Measurements from ENCODE around the gene ZNF573. TPM values are rescaled to one million over a fixed set of nuclear protein-coding genes. Genes with fewer than 3 reads are reported as not detected.
A peak's percentile ranks its signal among the peaks of the same experiment; 100 is the strongest.

The ZNF573 gene
- total and polyA plus RNA-seq, 2 donors (not counting 1 experiment from before 2014, with no cell fraction given): 5.3 to 28.8 TPM

DNA sequence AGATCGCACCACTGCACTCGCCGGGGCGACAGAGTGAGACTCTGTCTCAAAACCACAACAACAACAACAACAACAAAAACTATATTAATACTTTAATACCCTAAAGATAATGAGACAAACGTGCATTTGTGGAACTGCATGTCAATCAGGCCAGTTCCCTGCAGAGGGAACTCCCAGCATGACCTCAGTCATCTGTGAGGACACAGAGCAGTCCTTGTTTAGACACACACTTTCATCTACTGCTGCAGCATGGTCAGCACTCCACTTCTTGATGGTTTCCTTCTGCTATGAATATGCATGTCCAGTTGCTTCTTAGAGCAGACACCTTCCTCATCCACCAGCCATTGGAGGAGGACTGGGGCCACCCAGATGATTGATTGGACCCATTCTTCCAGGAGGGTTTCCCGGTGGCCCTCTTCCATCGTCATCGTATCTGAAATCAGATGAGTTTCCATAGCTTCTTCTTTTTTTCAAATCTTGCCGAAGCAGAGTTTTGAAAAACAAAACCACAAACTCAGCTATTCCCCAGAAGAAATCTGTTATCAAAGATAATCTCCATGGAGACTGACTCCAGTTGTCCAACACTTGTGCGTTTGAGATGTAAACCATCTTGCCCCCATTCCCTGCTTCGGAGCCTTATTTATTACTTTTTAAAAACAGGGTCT, 86.3 kb downstream of the ZNF573 start:
- TF ChIP-seq EZH2 (IDR thresholded peaks at IDR 0.05; ENCODE audit: borderline replicate concordance, insufficient read depth, low read depth, low read length, poor library complexity, severe bottlenecking): no peak
- TF ChIP-seq, protein P1, sequence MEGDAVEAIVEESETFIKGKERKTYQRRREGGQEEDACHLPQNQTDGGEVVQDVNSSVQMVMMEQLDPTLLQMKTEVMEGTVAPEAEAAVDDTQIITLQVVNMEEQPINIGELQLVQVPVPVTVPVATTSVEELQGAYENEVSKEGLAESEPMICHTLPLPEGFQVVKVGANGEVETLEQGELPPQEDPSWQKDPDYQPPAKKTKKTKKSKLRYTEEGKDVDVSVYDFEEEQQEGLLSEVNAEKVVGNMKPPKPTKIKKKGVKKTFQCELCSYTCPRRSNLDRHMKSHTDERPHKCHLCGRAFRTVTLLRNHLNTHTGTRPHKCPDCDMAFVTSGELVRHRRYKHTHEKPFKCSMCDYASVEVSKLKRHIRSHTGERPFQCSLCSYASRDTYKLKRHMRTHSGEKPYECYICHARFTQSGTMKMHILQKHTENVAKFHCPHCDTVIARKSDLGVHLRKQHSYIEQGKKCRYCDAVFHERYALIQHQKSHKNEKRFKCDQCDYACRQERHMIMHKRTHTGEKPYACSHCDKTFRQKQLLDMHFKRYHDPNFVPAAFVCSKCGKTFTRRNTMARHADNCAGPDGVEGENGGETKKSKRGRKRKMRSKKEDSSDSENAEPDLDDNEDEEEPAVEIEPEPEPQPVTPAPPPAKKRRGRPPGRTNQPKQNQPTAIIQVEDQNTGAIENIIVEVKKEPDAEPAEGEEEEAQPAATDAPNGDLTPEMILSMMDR (IDR thresholded peaks at IDR 0.05): no peak
- Histone ChIP-seq H3K27me3 (replicated peaks in 1 of 4; ENCODE audit: control extremely low read depth in 1 of 4, control insufficient read depth in 3 of 4, insufficient read depth in 4 of 4, low read length in 3 of 4) (no peaks in the 10 kb centered on the region), H3K4me2 (replicated peaks; ENCODE audit: low read depth, low read length, poor library complexity, severe bottlenecking) (no peak overlapping the region), H4K20me1 (ENCODE audit: control insufficient read depth, insufficient read depth, low read length, poor library complexity, severe bottlenecking) (no peaks in the 10 kb centered on the region), H3K79me2 (ENCODE audit: control insufficient read depth, insufficient read depth, low read length) (no peaks in the 10 kb centered on the region), H3K9ac (ENCODE audit: low read length) (no peak overlapping the region), H3K27ac (ENCODE audit: low read length in 2 of 2) (no peak overlapping the region), H3K4me3 (ENCODE audit: control extremely low read depth in 1 of 5, extremely low read depth in 1 of 5, insufficient read depth in 1 of 5, low read depth in 2 of 5, low read length in 4 of 5) (peak overlapping the region in 1 of 5 experiments; percentile 80), H2AFZ (ENCODE audit: insufficient read depth, low read depth, low read length, poor library complexity, severe bottlenecking) (peak overlapping the region; percentile 44), H3K9me3 (ENCODE audit: control extremely low read depth in 1 of 3, control insufficient read depth in 2 of 3, insufficient read depth in 1 of 3, low read length in 2 of 3) (peaks cover 0 to 38% (median under 1%) of the 10 kb centered on the region in 3 donors), H3K36me3 (replicated peaks in 1 of 2; ENCODE audit: control extremely low read depth in 1 of 2, control insufficient read depth in 1 of 2, extremely low read depth in 1 of 2, insufficient read depth in 2 of 2, low read length in 1 of 2) (peaks cover 3% of the 10 kb centered on the region in 2 experiments), H3K4me1 (ENCODE audit: control insufficient read depth in 2 of 2, insufficient read depth in 2 of 2, low read length in 2 of 2) (peaks cover 0 to 4% of the 10 kb centered on the region in 2 donors)
- peaks cover 6% of the 10 kb centered on the region for H3K9me3 Mint-ChIP-seq (ENCODE audit: insufficient read depth)
- CTCF ChIA-PET: interaction anchor here (1.8 kb wide), 1 partner anchor 87 kb away, joined by 4 read pairs; the partner anchor contains the start of gene ZNF573
- peak; percentile 6 for DNase-seq
- H3K4me3 Mint-ChIP-seq: peak overlapping the region; percentile 32
- intact Hi-C loops (cut with micrococcal nuclease): loop anchor here (1.0 to 5.0 kb wide), 6 partner anchors 26 to 322 kb away; partner anchors contain the start of genes ZFP30, ZNF527, ZNF540 and ZNF569
- no peak overlapping the region for H3K27ac Mint-ChIP-seq
- no peak for ATAC-seq (ENCODE audit: low read depth)
- peaks cover 11% of the 10 kb centered on the region for H3K4me1 Mint-ChIP-seq
- no peaks in the 10 kb centered on the region for H3K27me3 Mint-ChIP-seq
- 59% methylated on average over 11 of the region's 11 CpGs for WGBS (ENCODE audit: insufficient coverage)
- POLR2A ChIA-PET: interaction anchor here (0.6 to 1.2 kb wide), 2 partner anchors 99 to 826 kb away, joined by 3 to 8 read pairs; partner anchors contain the start of genes ZNF540 and ZNF571
